Stimulated activated CD4-positive, alpha-beta T cell treated with anti-CD3 and anti-CD28 coated beads, Interleukin-2, amount 100 ng/mL, for 48 hours (primary cell): ENCODE data around the gene NSUN3.
"Not testable (repeated sequence)": the region's sequence is repeated elsewhere in the genome, so short reads cannot be mapped to it uniquely, and the experiment has no call there.

ENCODE experiments used
- DNase-seq, 2 donors: peaks; one replicate each; pipeline ENCODE4 v3.0.0-alpha.2; 2020

NSUN3 gene

GRCh38 chr3:94062513-94063404 is at the start of gene NSUN3, which contains the start of gene DHFR2:
Gene NSUN3, plus strand, starts transcription at chr3:94063061. Its CDS starts 66 bp downstream, at chr3:94063127.
Gene DHFR2, minus strand, starts transcription at chr3:94062916. Its CDS starts 1,405 bp downstream, at chr3:94061511.
- DNase-seq, result peak; percentile 66 to 67

GRCh38 chr3:94015025-94015424 is 47.8 kb upstream of the NSUN3 start:
- no peak for DNase-seq

GRCh38 chr3:94019659-94020058 is 43.2 kb upstream of the NSUN3 start:
- DNase-seq, result no peak

- no peak for DNase-seq
Observed at GRCh38 chr3:94020293-94020692, 42.6 kb upstream of the NSUN3 start.

- DNase-seq, result no peak
Observed at GRCh38 chr3:94024385-94024784, 38.5 kb upstream of the NSUN3 start.

GRCh38 chr3:94026623-94027022 is 36.2 kb upstream of the NSUN3 start:
- no peak for DNase-seq

- no peak for DNase-seq
Observed at GRCh38 chr3:94028093-94028837, 34.6 kb upstream of the NSUN3 start, which contains the start of gene STX19. Gene STX19, minus strand, starts transcription at chr3:94028597. Its CDS starts 13,328 bp downstream, at chr3:94015269.

GRCh38 chr3:94036909-94037507 is 25.9 kb upstream of the NSUN3 start:
- DNase-seq, result no peak

- no peak for DNase-seq
Observed at GRCh38 chr3:94043285-94043684, 19.6 kb upstream of the NSUN3 start.

- DNase-seq, result not testable (repeated sequence)
Observed at GRCh38 chr3:94044100-94044936, 18.5 kb upstream of the NSUN3 start.

GRCh38 chr3:94046533-94046932 is 16.3 kb upstream of the NSUN3 start:
- DNase-seq, result no peak

- no peak for DNase-seq
Observed at GRCh38 chr3:94049267-94049666, 13.6 kb upstream of the NSUN3 start.

- no peak for DNase-seq
Observed at GRCh38 chr3:94050546-94050945, 12.3 kb upstream of the NSUN3 start.

GRCh38 chr3:94061297-94061696 is 1.6 kb upstream of the NSUN3 start:
- no peak for DNase-seq

- no peak for DNase-seq
Observed at GRCh38 chr3:94063496-94064119, 747 bp downstream of the NSUN3 start.

GRCh38 chr3:94064243-94064860 is 1.5 kb downstream of the NSUN3 start:
- DNase-seq, result no peak

- DNase-seq, result no peak
Observed at GRCh38 chr3:94065122-94065521, 2.3 kb downstream of the NSUN3 start.

- DNase-seq, result no peak
Observed at GRCh38 chr3:94065819-94066480, 3.1 kb downstream of the NSUN3 start.

GRCh38 chr3:94066506-94067500 is 3.9 kb downstream of the NSUN3 start:
- DNase-seq, result no peak
